ENCODE results near the gene CYSLTR2.

Gene CYSLTR2

DNA sequence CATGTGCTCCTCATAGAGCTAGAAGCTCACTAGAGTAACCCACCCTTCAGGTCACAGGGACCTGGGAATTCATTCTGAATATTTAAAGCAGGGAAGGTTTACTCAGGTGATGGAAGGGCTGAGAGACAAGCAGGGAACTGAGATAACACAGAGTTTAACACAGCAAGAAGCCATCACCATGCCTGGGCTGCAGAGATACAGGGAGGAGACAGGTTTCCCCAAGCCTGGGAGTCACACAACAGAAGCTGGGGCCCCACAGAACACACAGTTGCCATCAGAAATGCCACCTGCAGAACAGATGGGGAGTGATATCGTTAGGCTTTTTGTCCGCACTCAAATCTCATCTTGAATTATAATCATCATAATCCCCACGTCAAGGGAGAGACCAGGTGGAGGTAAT is 7.9 kb upstream of the CYSLTR2 start (continued):
- TF ChIP-seq HIC1 (tag by site-specific recombination; IDR thresholded peaks at IDR 0.05) (no peak), ZBTB1 (tag by site-specific recombination; IDR thresholded peaks at IDR 0.05) (no peak), ZNF202 (tag by site-specific recombination; IDR thresholded peaks at IDR 0.05; ENCODE audit: borderline replicate concordance) (no peak), ZBTB48 (tag by site-specific recombination; IDR thresholded peaks at IDR 0.05) (no peak), ZNF544 (tag by site-specific recombination; IDR thresholded peaks at IDR 0.05) (no peak)

- H3K27ac ChIP-seq (ENCODE audit: extremely low read depth, low read depth, low read length): no peak overlapping the region
- H3K9me3 ChIP-seq (ENCODE audit: control insufficient read depth, insufficient read depth, low read depth, low read length): no peaks in the 10 kb centered on the region
- no peaks in the 10 kb centered on the region for H3K4me1 ChIP-seq (ENCODE audit: control insufficient read depth, insufficient read depth, low read length)
- no peak for TF ChIP-seq ZNF404 (tag by site-specific recombination; IDR thresholded peaks at IDR 0.05)
- no peak overlapping the region for H3K4me3 ChIP-seq (ENCODE audit: low read depth, low read length)
- no peaks in the 10 kb centered on the region for H3K36me3 ChIP-seq (ENCODE audit: control insufficient read depth in 2 of 2, insufficient read depth in 1 of 2, low read length in 2 of 2)
- ChIA-PET POLR2A (no interaction called here), CTCF (interaction anchor here (0.6 kb wide), 1 partner anchor 265 kb away, joined by 3 read pairs; no protein-coding TSS in a partner anchor)
Measured at GRCh38 chr13:48646791-48647190, 6.9 kb upstream of the CYSLTR2 start.

DNA sequence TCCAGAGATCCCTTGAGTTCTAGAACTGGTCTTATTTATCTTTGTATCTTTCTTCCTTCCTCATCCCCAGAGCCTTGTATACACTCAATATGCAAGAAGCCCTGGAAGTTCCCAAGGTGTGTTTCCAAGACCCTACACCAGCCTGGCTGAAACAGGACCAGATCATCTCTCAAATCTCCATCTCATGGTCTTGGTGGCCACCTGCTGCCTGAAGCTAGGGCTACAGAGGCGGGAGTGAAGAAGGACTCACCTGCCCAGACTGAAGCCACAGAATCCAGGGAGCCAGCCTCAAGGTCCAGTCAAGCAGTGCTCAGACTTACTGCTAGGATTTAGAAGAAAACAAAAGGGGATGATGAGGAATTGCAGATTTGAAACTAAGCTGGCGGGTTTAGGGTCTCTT is 6.1 kb upstream of the CYSLTR2 start:
- CTCF ChIA-PET: interaction anchor here (0.6 kb wide), 1 partner anchor 266 kb away, joined by 3 read pairs; no protein-coding TSS in a partner anchor

More for the DNA sequence above, 6.1 kb upstream of the CYSLTR2 start:
- Histone ChIP-seq H3K9me3 (ENCODE audit: control insufficient read depth, insufficient read depth, low read depth, low read length) (no peaks in the 10 kb centered on the region), H3K4me3 (ENCODE audit: low read depth, low read length) (no peak overlapping the region), H3K27ac (ENCODE audit: extremely low read depth, low read depth, low read length) (no peak overlapping the region), H3K36me3 (ENCODE audit: control insufficient read depth in 2 of 2, insufficient read depth in 1 of 2, low read length in 2 of 2) (no peaks in the 10 kb centered on the region), H3K4me1 (ENCODE audit: control insufficient read depth, insufficient read depth, low read length) (no peaks in the 10 kb centered on the region)
- TF ChIP-seq ZNF777 (tag by site-specific recombination; IDR thresholded peaks at IDR 0.05; ENCODE audit: borderline replicate concordance) (no peak), ZNF658 (tag by site-specific recombination; IDR thresholded peaks at IDR 0.05) (no peak), HIC1 (tag by site-specific recombination; IDR thresholded peaks at IDR 0.05) (no peak), ZNF184 (tag by site-specific recombination; IDR thresholded peaks at IDR 0.05) (no peak), ZBTB7A (tag by site-specific recombination; IDR thresholded peaks at IDR 0.05; ENCODE audit: low read depth) (no peak), ZNF747 (tag by site-specific recombination; IDR thresholded peaks at IDR 0.05) (no peak), ZBTB8A (tag by site-specific recombination; IDR thresholded peaks at IDR 0.05) (no peak)
- TF ChIP-seq, protein P1, sequence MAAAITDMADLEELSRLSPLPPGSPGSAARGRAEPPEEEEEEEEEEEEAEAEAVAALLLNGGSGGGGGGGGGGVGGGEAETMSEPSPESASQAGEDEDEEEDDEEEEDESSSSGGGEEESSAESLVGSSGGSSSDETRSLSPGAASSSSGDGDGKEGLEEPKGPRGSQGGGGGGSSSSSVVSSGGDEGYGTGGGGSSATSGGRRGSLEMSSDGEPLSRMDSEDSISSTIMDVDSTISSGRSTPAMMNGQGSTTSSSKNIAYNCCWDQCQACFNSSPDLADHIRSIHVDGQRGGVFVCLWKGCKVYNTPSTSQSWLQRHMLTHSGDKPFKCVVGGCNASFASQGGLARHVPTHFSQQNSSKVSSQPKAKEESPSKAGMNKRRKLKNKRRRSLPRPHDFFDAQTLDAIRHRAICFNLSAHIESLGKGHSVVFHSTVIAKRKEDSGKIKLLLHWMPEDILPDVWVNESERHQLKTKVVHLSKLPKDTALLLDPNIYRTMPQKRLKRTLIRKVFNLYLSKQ (tag by site-specific recombination; IDR thresholded peaks at IDR 0.05; ENCODE audit: borderline replicate concordance): no peak
- TF ChIP-seq, protein P2, sequence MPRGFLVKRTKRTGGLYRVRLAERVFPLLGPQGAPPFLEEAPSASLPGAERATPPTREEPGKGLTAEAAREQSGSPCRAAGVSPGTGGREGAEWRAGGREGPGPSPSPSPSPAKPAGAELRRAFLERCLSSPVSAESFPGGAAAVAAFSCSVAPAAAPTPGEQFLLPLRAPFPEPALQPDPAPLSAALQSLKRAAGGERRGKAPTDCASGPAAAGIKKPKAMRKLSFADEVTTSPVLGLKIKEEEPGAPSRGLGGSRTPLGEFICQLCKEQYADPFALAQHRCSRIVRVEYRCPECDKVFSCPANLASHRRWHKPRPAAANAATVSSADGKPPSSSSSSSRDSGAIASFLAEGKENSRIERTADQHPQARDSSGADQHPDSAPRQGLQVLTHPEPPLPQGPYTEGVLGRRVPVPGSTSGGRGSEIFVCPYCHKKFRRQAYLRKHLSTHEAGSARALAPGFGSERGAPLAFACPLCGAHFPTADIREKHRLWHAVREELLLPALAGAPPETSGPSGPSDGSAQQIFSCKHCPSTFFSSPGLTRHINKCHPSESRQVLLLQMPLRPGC (tag by site-specific recombination; IDR thresholded peaks at IDR 0.05): no peak
- POLR2A ChIA-PET: no interaction called here

Measured in HEK293 (cell line).